ENCODE results near the gene KIF16B. TPM values are rescaled to one million over a fixed set of nuclear protein-coding genes. Genes with fewer than 3 reads are reported as not detected.

KIF16B gene
- total and polyA plus RNA-seq, 10 of the 15 experiments (the other 5 are each of a cell fraction or from before 2014, with no cell fraction given), result 0.21 to 5.2 (median 3.0) TPM

- TF ChIP-seq IRF5 (IDR thresholded peaks at IDR 0.05; ENCODE audit: borderline replicate concordance) (no peak), ZBED1 (IDR thresholded peaks at IDR 0.05; ENCODE audit: borderline replicate concordance) (no peak), E4F1 (IDR thresholded peaks at IDR 0.05; ENCODE audit: borderline replicate concordance, partially characterized antibody) (no peak), IKZF1 (conservative IDR thresholded peaks at IDR 0.05) (no peak), MLLT1 (IDR thresholded peaks at IDR 0.05) (no peak), WRNIP1 (IDR thresholded peaks at IDR 0.05; ENCODE audit: borderline replicate concordance, low read depth, low read length) (no peak), SMAD5 (IDR thresholded peaks at IDR 0.05; ENCODE audit: low read depth) (no peak), NBN (IDR thresholded peaks at IDR 0.05) (no peak), SIN3A (IDR thresholded peaks at IDR 0.05; ENCODE audit: low read depth, low read length) (no peak)
These were observed 256.7 kb downstream of the KIF16B start (continued) for GRCh38 chr20:16316513-16316912.

Measured in GM12878 (cell line).